ENCODE measurements around the gene MTMR12.

- no peak for TF ChIP-seq RARB (CRISPR knock-in tag; IDR thresholded peaks at IDR 0.05)
- no peak for TF ChIP-seq CREB5 (CRISPR knock-in tag; IDR thresholded peaks at IDR 0.05; ENCODE audit: low read depth)
- no peak for TF ChIP-seq PPARA (CRISPR knock-in tag; IDR thresholded peaks at IDR 0.05; ENCODE audit: borderline replicate concordance)
- no peak for TF ChIP-seq ESRRG (CRISPR knock-in tag; IDR thresholded peaks at IDR 0.05)
- no peak for TF ChIP-seq ZFP3 (CRISPR knock-in tag; IDR thresholded peaks at IDR 0.05)
- no peak for TF ChIP-seq ISL1 (CRISPR knock-in tag; IDR thresholded peaks at IDR 0.05)
- no peak for TF ChIP-seq ARNTL (CRISPR knock-in tag; IDR thresholded peaks at IDR 0.05; ENCODE audit: borderline replicate concordance, low read depth)
- TF ChIP-seq ZNF70 (CRISPR knock-in tag; IDR thresholded peaks at IDR 0.05): no peak
Measured at GRCh38 chr5:32353420-32353819, 40.7 kb upstream of the MTMR12 start.

All from SK-N-SH treated with all-trans-retinoic acid at 6 μM for 48 hours (cell line).